HepG2 (cell line): ENCODE data around the gene LDLRAD3. TPM values are rescaled to one million over a fixed set of nuclear protein-coding genes. Genes with fewer than 3 reads are reported as not detected.
"Not testable (repeated sequence)": the region's sequence is repeated elsewhere in the genome, so short reads cannot be mapped to it uniquely, and the experiment has no call there.

Experiments
- ATAC-seq: fragments of 200-7000 bp; cut with Tn5 transposase; 3 replicates; pipeline ENCODE4 v1.9.1; 2020; ENCODE audit warnings: mild to moderate bottlenecking, moderate library complexity
- BruUV-seq: library from RNA; stranded (reverse); fragments of 400-500 nt; replicated peaks from 2 replicates; lab custom pipeline; 2021; lab: Mats Ljungman, UMichigan
- CTCF ChIA-PET: fragments of 300-600 bp; formaldehyde crosslinking; extraction: SDS; loops from one replicate; lab custom pipeline; 2021; ENCODE audit warnings: low total read pairs, inconsistent platforms, low intra/inter-chr PET ratio; lab: Yijun Ruan, JAX
- POLR2A ChIA-PET: fragments of 350-600 bp; sonication (Branson Sonifier 250); formaldehyde crosslinking; loops from one replicate; lab custom pipeline; 2020; ENCODE audit warnings: antibody characterized with exemption, inconsistent platforms; lab: Yijun Ruan, JAX
- DNase-seq: peaks from one replicate; pipeline ENCODE4 v3.0.0-alpha.2; 2015; ENCODE audit warnings: low spot score
- FAIRE-seq: peaks from 3 replicates; lab custom pipeline; 2011; peaks lifted over from hg19 to GRCh38; lab: Jason Lieb, UNC
- H2AFZ ChIP-seq: one replicate; pipeline ENCODE4 v1.6.1; 2011; ENCODE audit warnings: low read length, inconsistent platforms
- H3K27ac ChIP-seq: fragments of 300-600 bp; 3 replicates; pipeline ENCODE4 v1.8.0; 2011; ENCODE audit warnings: mixed run types, mild to moderate bottlenecking, mixed read lengths, low read length, inconsistent platforms; ENCODE audit not compliant: insufficient read depth; ENCODE audit errors: extremely low read length
- H3K27me3 ChIP-seq, 2 experiments: fragments of 200-600 bp in 1 of 2; 2 replicates in 1 of 2; 3 replicates in 1 of 2; pipeline versions ENCODE4 v1.6.0 to v1.8.0; 2011; ENCODE audit warnings: low read length in 2 of 2, mild to moderate bottlenecking in 2 of 2, moderate library complexity in 2 of 2, inconsistent platforms in 1 of 2; ENCODE audit not compliant: insufficient read depth in 2 of 2, control insufficient read depth in 1 of 2
- H3K36me3 ChIP-seq, 2 experiments: fragments of 200-600 bp in 1 of 2; replicated peaks in 1 of 2; 2 replicates in 1 of 2; 3 replicates in 1 of 2; pipeline versions ENCODE4 v1.5.1 to v1.8.0; 2011; ENCODE audit warnings: low read length in 2 of 2, inconsistent platforms in 1 of 2; ENCODE audit not compliant: insufficient read depth in 2 of 2, control insufficient read depth in 1 of 2
- H3K4me1 ChIP-seq: 2 replicates; pipeline ENCODE4 v1.5.1; 2012; ENCODE audit warnings: low read length, inconsistent platforms; ENCODE audit not compliant: insufficient read depth
- H3K4me2 ChIP-seq: 2 replicates; pipeline ENCODE4 v1.6.0; 2011; ENCODE audit warnings: low read depth, low read length, inconsistent platforms
- H3K4me3 ChIP-seq, 3 experiments: fragments of 200-600 bp in 1 of 3; sonication (generic), shearing (Covaris generic) in 1 of 3; replicated peaks in 1 of 3; 2 replicates each; pipeline ENCODE4 v1.5.1; 2011 to 2016; ENCODE audit warnings: low read length in 3 of 3, inconsistent platforms in 2 of 3, low read depth in 2 of 3, mild to moderate bottlenecking in 2 of 3, control low read depth in 1 of 3, mixed read lengths in 1 of 3; ENCODE audit not compliant: insufficient read depth in 1 of 3
- H3K79me2 ChIP-seq: one replicate; pipeline ENCODE4 v1.6.1; 2011; ENCODE audit warnings: low read length, inconsistent platforms; ENCODE audit not compliant: insufficient read depth
- H3K9ac ChIP-seq: 2 replicates; pipeline ENCODE4 v1.6.0; 2011; ENCODE audit warnings: mild to moderate bottlenecking, low read depth, low read length, inconsistent platforms; ENCODE audit not compliant: insufficient read depth
- H3K9me3 ChIP-seq: 2 replicates; pipeline ENCODE4 v1.5.1; 2012; ENCODE audit warnings: mild to moderate bottlenecking, low read length
- H4K20me1 ChIP-seq: 2 replicates; pipeline ENCODE4 v1.6.0; 2011; ENCODE audit warnings: inconsistent platforms, mild to moderate bottlenecking, low read length, moderate library complexity; ENCODE audit not compliant: insufficient read depth
- EEA1 ChIP-seq: sonication (generic); formaldehyde crosslinking; IDR thresholded peaks from 2 replicates; pipeline ENCODE4 v1.5.1; 2020; ENCODE audit warnings: mild to moderate bottlenecking, missing genetic modification reagents, borderline replicate concordance
- HOXA3 ChIP-seq: sonication (generic); formaldehyde crosslinking; IDR thresholded peaks from 2 replicates; pipeline ENCODE4 v1.5.0; 2020; ENCODE audit warnings: missing genetic modification reagents
- MIER2 ChIP-seq: IDR thresholded peaks from 2 replicates; pipeline ENCODE4 v1.6.1; 2016; ENCODE audit warnings: missing biosample characterization, missing genetic modification reagents
- PAX8 ChIP-seq: sonication (generic); formaldehyde crosslinking; IDR thresholded peaks from 2 replicates; pipeline ENCODE4 v1.8.0; 2022; ENCODE audit warnings: mild to moderate bottlenecking, missing genetic modification reagents, borderline replicate concordance
- RARA ChIP-seq: IDR thresholded peaks from 2 replicates; pipeline ENCODE4 v1.6.1; 2016; ENCODE audit warnings: missing genetic modification reagents, missing compliant biosample characterization
- RERE ChIP-seq: IDR thresholded peaks from 2 replicates; pipeline ENCODE4 v1.6.1; 2016; ENCODE audit warnings: low read depth, missing genetic modification reagents, missing compliant biosample characterization
- TFE3 ChIP-seq: IDR thresholded peaks from 2 replicates; pipeline ENCODE4 v1.6.1; 2016
- ZBTB37 ChIP-seq: sonication (generic); formaldehyde crosslinking; IDR thresholded peaks from 2 replicates; pipeline ENCODE4 v1.4.0; 2020; ENCODE audit warnings: mild to moderate bottlenecking, missing genetic modification reagents
- ZNF264 ChIP-seq: sonication (generic); formaldehyde crosslinking; IDR thresholded peaks from 2 replicates; pipeline ENCODE4 v1.4.0; 2020; ENCODE audit warnings: missing genetic modification reagents
- ZNF333 ChIP-seq: sonication (generic); formaldehyde crosslinking; IDR thresholded peaks from 2 replicates; pipeline ENCODE4 v1.4.0; 2020; ENCODE audit warnings: mild to moderate bottlenecking, missing genetic modification reagents, borderline replicate concordance
- WGBS: methylation state at CpG from one replicate; pipeline ENCODE4 v1.1.6; 2017; ENCODE audit warnings: low lambda C conversion rate; 5-methylcytosine and 5-hydroxymethylcytosine counted together
- in situ Hi-C: cut with HindIII; loops from 2 replicates; pipeline ENCODE4 v1.10.0; 2017; ENCODE audit warnings: low pct_unique_long_range_greater_than_20kb; ENCODE audit not compliant: extremely low pct_ligation_motif_present
- intact Hi-C: fragments of 100-400 bp; cut with micrococcal nuclease; formaldehyde crosslinking; loops from one replicate; pipeline ENCODE4 v1.10.0; 2022; ENCODE audit not compliant: unreplicated experiment
- polyA plus RNA-seq, 8 experiments: library from polyadenylated mRNA; depleted of rRNA in 3 of 8; stranded (reverse) in 7 of 8; unstranded in 1 of 8; fragments of >200 nt; fragmentation: Illumina TruSeq in 4 of 8; extraction: Trizol in 4 of 8; gene quantifications; 2 replicates each; pipeline versions ENCODE4 v1.2.1 to v1.2.3, GENCODE V29; 2011 to 2016; ENCODE audit warnings: low read depth in 4 of 8, missing spikeins in 1 of 8, mixed read lengths in 1 of 8; ENCODE audit not compliant: insufficient read depth in 1 of 8
- total RNA-seq, 5 experiments: library from RNA; depleted of rRNA; stranded (reverse); fragments of >200 nt; fragmentation: Illumina TruSeq; extraction: Trizol; gene quantifications; 2 replicates each; pipeline ENCODE4 v1.2.3, GENCODE V29; 2016; ENCODE audit warnings: low read depth in 1 of 5

LDLRAD3 gene
- total and polyA plus RNA-seq, 2 of the 13 experiments (the other 11 are each of a cell fraction or from before 2014, with no cell fraction given) = 0.50 to 0.60 TPM

- no peak for TF ChIP-seq RERE (CRISPR knock-in tag)
- TF ChIP-seq TFE3 = no peak
- no peak for TF ChIP-seq ZNF333 (CRISPR knock-in tag)
- TF ChIP-seq HOXA3 (CRISPR knock-in tag) = no peak
- no peak for TF ChIP-seq MIER2 (CRISPR knock-in tag)
Observed at GRCh38 chr11:36012455-36012854, 68.6 kb downstream of the LDLRAD3 start (continued).

GRCh38 chr11:36012979-36013378 is 69.1 kb downstream of the LDLRAD3 start:
- TF ChIP-seq ZBTB37 (CRISPR knock-in tag) (no peak), PAX8 (no peak), EEA1 (CRISPR knock-in tag) (no peak), RARA (CRISPR knock-in tag) (no peak), ZNF264 (CRISPR knock-in tag) (no peak)
- Histone ChIP-seq H3K27ac (no peak overlapping the region), H3K4me2 (no peak overlapping the region), H3K4me3 (no peak overlapping the region), H3K79me2 (no peaks in the 10 kb centered on the region), H3K27me3 (peaks cover 1 to 3% of the 10 kb centered on the region in 2 experiments; a peak in 2 of 5 replicates), H2AFZ (no peak overlapping the region), H3K9me3 (no peaks in the 10 kb centered on the region), H3K4me1 (no peaks in the 10 kb centered on the region), H3K36me3 (no peaks in the 10 kb centered on the region), H3K9ac (no peak overlapping the region), H4K20me1 (no peaks in the 10 kb centered on the region)
- POLR2A ChIA-PET = no interaction called here
- CTCF ChIA-PET = no interaction called here
- in situ Hi-C loops = no loop called here
- WGBS = 22% methylated on average over 2 of the region's 2 CpGs
- intact Hi-C loops = no loop called here
- no peak for ATAC-seq
- no peak for FAIRE-seq
- BruUV-seq = no TSS peak
- DNase-seq = no peak

- WGBS = 0% methylated on average over 1 of the region's 1 CpG
- CTCF ChIA-PET = not testable (repeated sequence)
Observed at GRCh38 chr11:36013446-36013845, 69.6 kb downstream of the LDLRAD3 start.

More at GRCh38 chr11:36013446-36013845, 69.6 kb downstream of the LDLRAD3 start:
- H3K9ac ChIP-seq, BruUV-seq, H3K27ac ChIP-seq, FAIRE-seq, H3K79me2 ChIP-seq, DNase-seq, in situ Hi-C loops, intact Hi-C loops, H3K27me3 ChIP-seq, H4K20me1 ChIP-seq, ATAC-seq, H2AFZ ChIP-seq, POLR2A ChIA-PET, H3K36me3 ChIP-seq, H3K4me1 ChIP-seq, H3K9me3 ChIP-seq, H3K4me3 ChIP-seq, H3K4me2 ChIP-seq: not testable (repeated sequence)
